ENCODE measurements around the gene BNC1. TPM values are rescaled to one million over a fixed set of nuclear protein-coding genes. Genes with fewer than 3 reads are reported as not detected.

Gene BNC1
- total and polyA plus RNA-seq, 10 of the 15 experiments (the other 5 are each of a cell fraction or from before 2014, with no cell fraction given): 0.01 TPM; not detected in 9

- Histone ChIP-seq H3K4me3 (no peak overlapping the region), H3K36me3 (ENCODE audit: control insufficient read depth in 2 of 2, insufficient read depth in 2 of 2, low read length in 1 of 2) (no peaks in the 10 kb centered on the region), H3K4me2 (ENCODE audit: control insufficient read depth, insufficient read depth) (no peak overlapping the region), H3K27ac (ENCODE audit: control insufficient read depth, insufficient read depth) (no peak overlapping the region), H4K20me1 (ENCODE audit: control insufficient read depth, insufficient read depth) (no peaks in the 10 kb centered on the region), H2AFZ (ENCODE audit: control insufficient read depth, low read depth, low read length) (no peak overlapping the region), H3K9me3 (replicated peaks; ENCODE audit: control insufficient read depth, insufficient read depth, low read length) (no peaks in the 10 kb centered on the region), H3K4me1 (ENCODE audit: control insufficient read depth, insufficient read depth, low read length) (no peaks in the 10 kb centered on the region), H3K9ac (ENCODE audit: control insufficient read depth, insufficient read depth, low read length) (no peak overlapping the region), H3K27me3 (replicated peaks in 1 of 2; ENCODE audit: control insufficient read depth in 2 of 2, insufficient read depth in 2 of 2, low read length in 1 of 2) (no peaks in the 10 kb centered on the region), H3K79me2 (ENCODE audit: control insufficient read depth, insufficient read depth, low read length) (no peaks in the 10 kb centered on the region)
- in situ Hi-C loops (cut with MboI): no loop called here
- no peak for TF ChIP-seq MXI1 (IDR thresholded peaks at IDR 0.05; ENCODE audit: low read depth, low read length)
- no peak for TF ChIP-seq POLR2A (IDR thresholded peaks at IDR 0.05; ENCODE audit: low read depth, low read length)
- no peak for TF ChIP-seq ZNF207 (IDR thresholded peaks at IDR 0.05; ENCODE audit: borderline replicate concordance)
- no peak for TF ChIP-seq TCF3 (IDR thresholded peaks at IDR 0.05; ENCODE audit: borderline replicate concordance, insufficient read depth, low read depth, low read length)
- RAD21 ChIA-PET (ENCODE audit: unreplicated experiment): no interaction called here
- intact Hi-C loops (cut with micrococcal nuclease; ENCODE audit: unreplicated experiment): no loop called here
- CTCF ChIA-PET: interaction anchor here (1.3 kb wide), 1 partner anchor 22 kb away, joined by 4 read pairs; no protein-coding TSS in a partner anchor
- 5% methylated on average over 1 of the region's 1 CpG for WGBS (ENCODE audit: insufficient coverage, insufficient replicate concordance, low lambda C conversion rate, missing lambda C conversion rate)
- SMC1A ChIA-PET (ENCODE audit: uncharacterized antibody, unreplicated experiment): interaction anchor here (0.6 kb wide), 1 partner anchor 1921 kb away, joined by 3 read pairs; no protein-coding TSS in a partner anchor
- POLR2A ChIA-PET: no interaction called here
- FAIRE-seq: no peak
- no peak for DNase-seq (ENCODE audit: low read depth, low spot score)
- BruUV-seq (replicated peaks): no TSS peak
- no peak for ATAC-seq
These were observed 14.3 kb downstream of the BNC1 start for GRCh38 chr15:83270176-83270575.

DNA sequence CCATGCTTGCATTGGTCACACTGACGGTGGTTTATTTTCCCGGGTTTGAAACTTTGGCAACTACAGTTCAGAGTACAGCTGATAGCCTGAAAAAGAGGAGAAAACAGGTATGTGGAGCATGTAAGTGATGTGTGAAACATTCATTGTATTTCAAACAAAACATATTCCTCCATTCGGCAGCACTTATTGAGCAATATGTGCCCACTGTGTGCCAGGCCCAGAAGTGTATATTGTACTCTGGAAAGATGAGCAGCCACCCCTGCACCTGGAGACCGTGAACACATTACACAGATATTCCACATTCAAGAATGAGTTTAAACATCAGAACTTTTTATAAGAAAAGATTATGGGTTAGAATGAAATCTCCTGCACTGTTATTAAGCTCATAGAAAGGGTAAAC is 16.3 kb downstream of the BNC1 start:
- no peak for DNase-seq (ENCODE audit: low read depth, low spot score)
- ChIA-PET CTCF (interaction anchor here (3.4 kb wide), 1 partner anchor 20 kb away, joined by 13 read pairs; no protein-coding TSS in a partner anchor), SMC1A (ENCODE audit: uncharacterized antibody, unreplicated experiment) (no interaction called here), POLR2A (no interaction called here), RAD21 (ENCODE audit: unreplicated experiment) (no interaction called here)
- no peaks in the 10 kb centered on the region for H3K4me1 ChIP-seq (ENCODE audit: control insufficient read depth, insufficient read depth, low read length)
- H3K27ac ChIP-seq (ENCODE audit: control insufficient read depth, insufficient read depth): no peak overlapping the region
- no peak overlapping the region for H3K9ac ChIP-seq (ENCODE audit: control insufficient read depth, insufficient read depth, low read length)
- no peak overlapping the region for H3K4me2 ChIP-seq (ENCODE audit: control insufficient read depth, insufficient read depth)
- no peaks in the 10 kb centered on the region for H3K36me3 ChIP-seq (ENCODE audit: control insufficient read depth in 2 of 2, insufficient read depth in 2 of 2, low read length in 1 of 2)
- no peaks in the 10 kb centered on the region for H3K9me3 ChIP-seq (replicated peaks; ENCODE audit: control insufficient read depth, insufficient read depth, low read length)
- BruUV-seq (replicated peaks): no TSS peak
- H4K20me1 ChIP-seq (ENCODE audit: control insufficient read depth, insufficient read depth): no peaks in the 10 kb centered on the region
- ATAC-seq: no peak
- H3K4me3 ChIP-seq: no peak overlapping the region
- no peaks in the 10 kb centered on the region; a peak in 2 of 4 replicates for H3K27me3 ChIP-seq (replicated peaks in 1 of 2; ENCODE audit: control insufficient read depth in 2 of 2, insufficient read depth in 2 of 2, low read length in 1 of 2)
- no peak overlapping the region for H2AFZ ChIP-seq (ENCODE audit: control insufficient read depth, low read depth, low read length)
- in situ Hi-C loops (cut with MboI): no loop called here
- intact Hi-C loops (cut with micrococcal nuclease; ENCODE audit: unreplicated experiment): no loop called here
- WGBS (ENCODE audit: insufficient coverage, insufficient replicate concordance, low lambda C conversion rate, missing lambda C conversion rate): 40% methylated on average over 4 of the region's 4 CpGs
- FAIRE-seq: no peak
- no peaks in the 10 kb centered on the region for H3K79me2 ChIP-seq (ENCODE audit: control insufficient read depth, insufficient read depth, low read length)
- TF ChIP-seq, protein P1, sequence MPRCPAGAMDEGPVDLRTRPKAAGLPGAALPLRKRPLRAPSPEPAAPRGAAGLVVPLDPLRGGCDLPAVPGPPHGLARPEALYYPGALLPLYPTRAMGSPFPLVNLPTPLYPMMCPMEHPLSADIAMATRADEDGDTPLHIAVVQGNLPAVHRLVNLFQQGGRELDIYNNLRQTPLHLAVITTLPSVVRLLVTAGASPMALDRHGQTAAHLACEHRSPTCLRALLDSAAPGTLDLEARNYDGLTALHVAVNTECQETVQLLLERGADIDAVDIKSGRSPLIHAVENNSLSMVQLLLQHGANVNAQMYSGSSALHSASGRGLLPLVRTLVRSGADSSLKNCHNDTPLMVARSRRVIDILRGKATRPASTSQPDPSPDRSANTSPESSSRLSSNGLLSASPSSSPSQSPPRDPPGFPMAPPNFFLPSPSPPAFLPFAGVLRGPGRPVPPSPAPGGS (IDR thresholded peaks at IDR 0.05; ENCODE audit: borderline replicate concordance, insufficient read depth, low read depth, low read length, poor library complexity, severe bottlenecking): no peak
- TF ChIP-seq SIN3A (IDR thresholded peaks at IDR 0.05; ENCODE audit: low read depth, low read length) (no peak), FOXM1 (IDR thresholded peaks at IDR 0.05; ENCODE audit: low read depth, low read length) (no peak), ETV6 (conservative IDR thresholded peaks at IDR 0.05 in 1 of 2, IDR thresholded peaks at IDR 0.05 in 1 of 2; ENCODE audit: borderline replicate concordance in 1 of 2, low read depth in 1 of 2) (no peak), NRF1 (conservative IDR thresholded peaks at IDR 0.05; ENCODE audit: low read depth, low read length) (no peak), TCF7 (IDR thresholded peaks at IDR 0.05; ENCODE audit: borderline replicate concordance) (no peak), NKRF (conservative IDR thresholded peaks at IDR 0.05) (no peak), NR2F1 (conservative IDR thresholded peaks at IDR 0.05) (no peak), MTA3 (IDR thresholded peaks at IDR 0.05; ENCODE audit: borderline replicate concordance, low read length) (no peak), NBN (IDR thresholded peaks at IDR 0.05) (no peak), PML (IDR thresholded peaks at IDR 0.05; ENCODE audit: low read length) (no peak), RELA (IDR thresholded peaks at IDR 0.05; ENCODE audit: borderline replicate concordance, partially characterized antibody) (no peak), ZNF24 (IDR thresholded peaks at IDR 0.05) (no peak)

Data from GM12878 (cell line).